ENCODE measurements around the gene MAP3K4. TPM values are rescaled to one million over a fixed set of nuclear protein-coding genes. Genes with fewer than 3 reads are reported as not detected.
A peak's percentile ranks its signal among the peaks of the same experiment; 100 is the strongest.

Gene MAP3K4
- total and polyA plus RNA-seq, 2 of the 8 experiments (the other 6 are each of a cell fraction or from before 2014, with no cell fraction given), result 16.6 to 51.6 TPM

DNA sequence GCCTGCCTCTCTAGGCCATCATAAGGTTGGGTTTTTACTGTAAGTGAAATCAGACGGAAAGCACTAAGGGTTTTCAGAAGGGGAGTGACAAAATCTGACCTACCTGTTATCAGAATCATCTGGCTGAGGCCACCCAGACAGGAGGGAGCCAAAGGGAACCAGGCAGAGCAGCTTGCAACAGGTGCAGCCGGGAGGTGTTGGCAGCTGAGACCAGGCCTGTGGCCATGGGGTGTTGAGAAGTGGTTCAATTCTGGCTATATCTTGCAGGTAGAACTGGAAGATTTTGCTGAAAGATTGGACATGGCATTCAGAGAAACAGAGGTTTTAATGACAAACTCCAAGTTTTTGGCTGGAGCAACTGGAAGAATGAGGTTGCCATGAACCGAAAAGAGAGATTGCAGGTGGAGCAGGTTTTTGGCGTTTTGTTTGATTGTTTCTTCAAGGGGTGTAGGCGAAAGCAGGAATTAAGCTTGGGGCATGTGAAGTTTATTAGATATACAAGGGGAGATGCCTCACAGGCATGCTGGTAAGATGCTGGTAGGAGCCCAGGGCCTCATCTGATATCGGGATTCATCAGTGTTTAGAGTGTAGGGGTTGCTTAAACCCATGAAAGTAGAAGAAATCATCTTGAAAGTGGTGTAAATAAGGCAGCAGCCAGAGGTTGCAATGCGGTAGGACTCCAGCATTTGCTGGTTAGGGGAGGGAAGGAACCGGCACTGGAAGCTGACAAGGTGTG, 35.1 kb upstream of the MAP3K4 start:
- CTCF ChIA-PET (ENCODE audit: partially characterized antibody), result interaction anchor here (0.8 to 1.5 kb wide), 6 partner anchors 16 to 198 kb away, joined by 3 to 5 read pairs (median 4); no protein-coding TSS in a partner anchor
- H2AFZ ChIP-seq (ENCODE audit: low read length), result peak overlapping the region; percentile 68; the same call in 1 of the 2 replicates
- H3K4me1 ChIP-seq (replicated peaks in 1 of 4; ENCODE audit: control insufficient read depth in 3 of 4, insufficient read depth in 4 of 4, low read length in 3 of 4), result peaks cover 0 to 6% (median 1%) of the 10 kb centered on the region in 4 experiments; a peak in 1 of 7 replicates
- no peak overlapping the region for H2BK20ac ChIP-seq (ENCODE audit: low read length)
- POLR2A ChIA-PET (ENCODE audit: partially characterized antibody), result interaction anchor here (0.6 kb wide), 1 partner anchor 71 kb away, joined by 3 read pairs; no protein-coding TSS in a partner anchor
- H3K79me2 ChIP-seq (ENCODE audit: control insufficient read depth in 1 of 2, insufficient read depth in 2 of 2, low read length in 2 of 2), result no peaks in the 10 kb centered on the region
- H3K27me3 ChIP-seq (replicated peaks in 1 of 4; ENCODE audit: control insufficient read depth in 3 of 4, extremely low read depth in 1 of 4, insufficient read depth in 3 of 4, low read length in 3 of 4), result no peaks in the 10 kb centered on the region
- no peak overlapping the region for H3K27ac ChIP-seq (ENCODE audit: low read depth, low read length)
- no peaks in the 10 kb centered on the region for H4K20me1 ChIP-seq (replicated peaks in 1 of 2; ENCODE audit: control insufficient read depth in 1 of 2, insufficient read depth in 2 of 2, low read length in 2 of 2)
- no peak overlapping the region for H2BK5ac ChIP-seq (ENCODE audit: low read depth, low read length)
- no peaks in the 10 kb centered on the region for H3K79me1 ChIP-seq (ENCODE audit: low read depth, low read length)
- H3K18ac ChIP-seq (ENCODE audit: extremely low read depth, low read length), result no peak overlapping the region
- no peak overlapping the region for H4K5ac ChIP-seq (ENCODE audit: insufficient read length, low read depth, low read length)
- H3K4me2 ChIP-seq (ENCODE audit: insufficient read depth in 1 of 2, low read depth in 2 of 2, low read length in 2 of 2), result no peak overlapping the region
- DNase-seq (ENCODE audit: low read depth in 1 of 2, low spot score in 2 of 2) (no peak), FAIRE-seq (no peak)
- 0 out of 2 replicates have a peak overlapping the region, but pooled peaks have one; percentile 58 for H2AK5ac ChIP-seq (ENCODE audit: low read depth, low read length)
- H3K4ac ChIP-seq (replicated peaks; ENCODE audit: insufficient read length, low read depth, low read length), result no peak overlapping the region
- H2BK12ac ChIP-seq (ENCODE audit: low read depth, low read length), result no peak overlapping the region
- H3K56ac ChIP-seq (replicated peaks; ENCODE audit: insufficient read length, low read depth, low read length), result no peak overlapping the region
- H3K9ac ChIP-seq (replicated peaks in 1 of 4; ENCODE audit: extremely low read depth in 1 of 4, low read depth in 3 of 4, low read length in 3 of 4), result no peak overlapping the region
- no peak overlapping the region for H4K8ac ChIP-seq (ENCODE audit: extremely low read depth, insufficient read depth, low read length)
- no peak overlapping the region for H2BK120ac ChIP-seq (replicated peaks; ENCODE audit: low read depth, low read length)
- H3K4me3 ChIP-seq (ENCODE audit: extremely low read depth in 1 of 4, insufficient read depth in 2 of 4, low read depth in 3 of 4, low read length in 4 of 4), result no peak overlapping the region
- H3K36me3 ChIP-seq (ENCODE audit: control insufficient read depth in 2 of 4, insufficient read depth in 4 of 4, low read length in 3 of 4), result no peaks in the 10 kb centered on the region
- 0 out of 2 replicates have a peak, but pooled peaks cover 1% of the 10 kb centered on the region for H3K23me2 ChIP-seq (ENCODE audit: low read depth, low read length)
- H4K91ac ChIP-seq (replicated peaks; ENCODE audit: insufficient read length, low read length), result no peak overlapping the region
- no peaks in the 10 kb centered on the region for H3K9me3 ChIP-seq (ENCODE audit: insufficient read depth in 2 of 2, low read depth in 1 of 2, low read length in 1 of 2)
- 82% methylated on average over 8 of the region's 8 CpGs; no CpG with 5 or more reads in 1 of the 2 experiments for WGBS, 2 experiments (ENCODE audit: extremely low coverage in 1 of 2, insufficient coverage in 1 of 2, insufficient read length in 1 of 2, insufficient replicate concordance in 2 of 2, low coverage in 1 of 2, low lambda C conversion rate in 2 of 2, missing lambda C conversion rate in 1 of 2)
- H3K14ac ChIP-seq (ENCODE audit: insufficient read length), result no peak overlapping the region
- no peak overlapping the region for H3K23ac ChIP-seq (ENCODE audit: insufficient read length)
- H2BK15ac ChIP-seq (ENCODE audit: low read length), result no peak overlapping the region
- no peak for TF ChIP-seq CBX5 (IDR thresholded peaks at IDR 0.05; ENCODE audit: low read depth, low read length)
- TF ChIP-seq, protein P1, sequence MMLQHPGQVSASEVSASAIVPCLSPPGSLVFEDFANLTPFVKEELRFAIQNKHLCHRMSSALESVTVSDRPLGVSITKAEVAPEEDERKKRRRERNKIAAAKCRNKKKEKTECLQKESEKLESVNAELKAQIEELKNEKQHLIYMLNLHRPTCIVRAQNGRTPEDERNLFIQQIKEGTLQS (IDR thresholded peaks at IDR 0.05; ENCODE audit: insufficient read depth, low read depth, low read length), result no peak
- no peak for TF ChIP-seq RXRA (IDR thresholded peaks at IDR 0.05; ENCODE audit: insufficient read depth, low read depth, low read length)
- no peak for TF ChIP-seq EGR1 (IDR thresholded peaks at IDR 0.05; ENCODE audit: borderline replicate concordance, low read depth, low read length)
- no peak for TF ChIP-seq GTF2F1 (IDR thresholded peaks at IDR 0.05; ENCODE audit: borderline replicate concordance, low read depth, low read length)
- TF ChIP-seq CHD2 (IDR thresholded peaks at IDR 0.05; ENCODE audit: low read length), result no peak
- no peak for TF ChIP-seq BCL11A (IDR thresholded peaks at IDR 0.05; ENCODE audit: low read depth in 2 of 2, low read length in 2 of 2)
- TF ChIP-seq KDM5A (IDR thresholded peaks at IDR 0.05; ENCODE audit: low read length), result no peak
